HG03196 (cell line): ENCODE measurements around the gene TDRD12.

ENCODE experiments used
- ATAC-seq: cut with Tn5 transposase; IDR thresholded peaks from one replicate; pipeline ENCODE4 v1.9.1; 2021; ENCODE audit not compliant: unreplicated experiment

Gene TDRD12

GRCh38 chr19:32800754-32801153, 81.2 kb downstream of the TDRD12 start:
- no peak for ATAC-seq

DNA sequence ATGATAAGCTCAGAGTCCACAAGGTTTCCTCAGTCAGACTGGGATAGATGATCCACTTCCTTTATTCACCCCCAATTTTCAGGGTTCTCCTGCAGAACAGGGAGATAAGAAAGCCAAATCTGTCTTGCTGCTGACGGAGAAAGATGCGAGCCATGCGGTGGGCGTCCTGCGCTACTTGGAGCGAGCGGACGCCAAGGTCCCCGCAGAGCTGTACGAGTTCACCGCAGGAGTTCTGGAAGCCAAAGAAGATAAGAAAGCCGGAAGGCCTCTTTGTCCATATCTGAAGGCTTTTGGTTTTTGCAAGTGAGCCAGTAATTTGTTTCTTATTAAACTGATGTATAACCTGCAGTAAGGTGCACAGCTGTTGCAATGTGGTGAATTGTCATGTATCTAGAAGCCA, 83.3 kb downstream of the TDRD12 start:
- no peak for ATAC-seq

DNA sequence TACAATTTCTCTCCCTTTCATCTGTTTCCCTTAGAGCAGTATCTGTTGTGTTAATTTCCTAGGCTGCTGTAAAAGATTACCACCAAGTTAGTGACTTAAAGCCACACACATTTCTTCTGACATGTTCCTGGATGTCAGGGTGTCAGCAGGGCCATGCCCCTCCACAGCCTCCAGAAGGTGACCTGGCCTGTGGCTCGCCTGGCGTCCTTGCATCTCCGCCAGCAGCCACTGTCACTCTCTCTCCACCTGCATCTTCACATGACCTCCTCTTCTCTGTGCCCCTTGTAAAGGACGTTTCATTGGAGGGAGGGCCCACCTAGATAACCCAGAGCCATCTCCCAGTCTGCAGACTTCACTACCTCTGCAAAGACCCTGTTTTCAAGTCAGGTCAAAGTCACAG, 88.7 kb downstream of the TDRD12 start:
- ATAC-seq, result no peak

- no peak for ATAC-seq
Measured at GRCh38 chr19:32809254-32809653, 89.7 kb downstream of the TDRD12 start.

DNA sequence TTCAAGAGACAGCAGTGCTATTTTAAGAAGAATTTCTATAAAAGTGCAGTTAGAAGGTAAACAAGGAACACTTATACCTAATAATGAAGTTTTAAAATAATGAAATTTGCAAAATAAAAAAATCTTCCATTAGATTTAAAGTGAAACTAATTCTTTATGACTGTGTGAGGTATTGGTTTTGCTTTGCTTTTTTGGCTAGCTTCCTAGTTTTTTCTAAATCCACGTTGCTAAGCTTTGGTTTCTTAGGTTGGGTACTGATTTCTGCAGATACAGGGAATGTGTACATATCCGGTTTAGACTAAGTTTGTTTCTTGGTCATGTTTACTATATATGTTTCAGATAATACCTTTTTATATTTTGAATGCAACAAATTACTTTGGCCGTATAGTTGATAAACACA, 90.2 kb downstream of the TDRD12 start:
- no peak for ATAC-seq

DNA sequence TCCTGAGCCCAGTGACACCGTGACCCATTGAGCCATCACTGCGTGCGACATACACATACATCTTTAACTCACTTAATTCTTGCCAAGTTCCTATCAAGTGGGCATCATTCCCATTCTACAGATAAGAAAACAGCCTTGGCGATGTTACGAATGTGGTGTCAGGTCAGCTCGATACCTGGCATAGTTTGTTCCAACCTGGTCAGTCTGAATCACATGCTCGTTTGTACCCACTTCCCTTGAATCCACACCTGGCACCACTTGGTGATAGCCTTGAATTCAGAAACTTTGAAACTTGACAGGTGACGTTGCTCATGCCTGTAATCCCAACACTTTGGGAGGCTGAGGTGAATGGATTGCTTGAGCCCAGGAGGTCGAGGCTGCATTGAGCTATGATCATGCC, 90.9 kb downstream of the TDRD12 start:
- ATAC-seq, result no peak

DNA sequence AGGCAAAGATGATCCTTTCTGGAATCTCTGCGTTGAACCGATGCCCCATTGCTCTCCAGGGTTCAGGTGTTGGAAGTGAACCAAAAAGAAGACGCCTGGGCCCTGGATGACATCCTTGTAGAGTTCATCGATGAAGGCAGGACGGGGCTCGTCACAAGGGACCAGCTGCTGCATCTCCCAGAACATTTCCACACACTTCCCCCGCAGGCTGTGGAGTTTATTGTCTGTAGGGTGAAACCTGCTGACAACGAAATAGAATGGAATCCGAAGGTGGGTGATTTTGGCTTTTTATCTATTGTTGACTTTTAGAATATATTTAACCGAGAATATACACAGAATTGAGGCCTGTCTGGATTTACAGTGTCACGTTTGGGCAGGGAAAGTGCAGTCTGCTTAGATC, 91.6 kb downstream of the TDRD12 start:
- ATAC-seq, result no peak

DNA sequence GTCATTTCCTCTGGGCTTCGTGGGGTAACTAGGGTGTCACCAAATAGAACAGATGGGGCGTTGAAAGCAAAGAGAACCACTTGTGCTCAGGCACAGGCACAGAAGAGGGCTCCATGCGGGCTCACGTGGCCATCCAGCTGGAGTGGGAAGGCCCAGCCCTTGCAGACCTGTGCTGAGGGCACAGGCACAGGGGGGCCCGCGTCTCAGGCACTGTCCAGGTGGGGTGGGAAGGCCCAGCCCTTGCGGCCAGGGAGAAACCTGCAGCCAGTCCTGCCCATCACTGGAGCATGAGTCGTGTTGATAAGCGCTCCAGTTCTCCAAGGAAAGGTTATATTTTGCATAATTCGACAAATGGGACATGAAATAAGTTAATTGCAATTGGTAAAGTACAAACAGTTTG, 92.5 kb downstream of the TDRD12 start:
- no peak for ATAC-seq

DNA sequence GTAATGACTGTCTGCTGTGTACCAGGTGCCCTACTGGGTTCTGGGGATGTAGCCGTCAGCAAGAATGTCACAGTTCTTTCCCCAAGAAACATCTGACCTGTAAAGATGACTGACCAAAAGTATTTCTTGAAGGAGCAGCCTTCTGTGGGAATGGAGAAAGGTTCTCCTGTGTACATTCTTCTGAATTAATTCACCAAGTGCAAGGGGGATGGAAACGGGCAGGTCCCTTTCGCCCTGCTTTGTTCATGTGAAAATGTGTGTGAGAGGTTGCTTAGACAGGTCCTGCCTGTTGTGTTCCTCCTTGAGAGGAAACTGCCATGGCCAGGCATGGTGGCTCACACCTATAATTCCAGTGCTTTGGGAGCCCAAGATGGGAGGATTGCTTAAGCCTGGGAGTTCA, 93.0 kb downstream of the TDRD12 start:
- no peak for ATAC-seq

- ATAC-seq, result no peak
Measured at GRCh38 chr19:32813862-32814425, 94.4 kb downstream of the TDRD12 start.

GRCh38 chr19:32814624-32815023, 95.1 kb downstream of the TDRD12 start:
- no peak for ATAC-seq

DNA sequence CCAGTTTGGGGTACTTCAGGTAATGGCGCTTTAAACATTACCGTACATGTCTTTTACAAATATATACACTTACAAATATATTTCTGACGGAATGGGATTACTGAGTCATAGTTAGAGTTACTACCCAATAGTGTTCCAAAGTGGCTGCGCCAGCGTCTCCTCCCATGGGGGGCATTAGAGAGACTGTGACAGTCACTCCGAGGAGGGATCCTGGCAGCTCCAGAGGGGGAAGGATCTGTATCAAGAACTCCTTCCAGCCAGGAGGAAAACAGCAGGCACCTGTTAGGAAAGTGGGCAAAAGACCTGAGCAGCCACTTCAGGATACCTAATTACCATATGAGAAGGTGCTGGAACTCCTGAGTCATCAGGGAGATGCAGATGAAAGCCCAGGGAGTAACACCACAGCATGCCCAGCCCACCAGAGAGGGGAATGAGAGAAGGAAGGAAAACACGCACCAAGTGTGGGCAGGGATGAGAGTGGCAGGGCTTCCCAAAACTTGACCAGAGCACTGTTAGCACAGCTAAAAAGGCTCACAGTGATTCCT, 97.1 kb downstream of the TDRD12 start:
- ATAC-seq, result no peak

DNA sequence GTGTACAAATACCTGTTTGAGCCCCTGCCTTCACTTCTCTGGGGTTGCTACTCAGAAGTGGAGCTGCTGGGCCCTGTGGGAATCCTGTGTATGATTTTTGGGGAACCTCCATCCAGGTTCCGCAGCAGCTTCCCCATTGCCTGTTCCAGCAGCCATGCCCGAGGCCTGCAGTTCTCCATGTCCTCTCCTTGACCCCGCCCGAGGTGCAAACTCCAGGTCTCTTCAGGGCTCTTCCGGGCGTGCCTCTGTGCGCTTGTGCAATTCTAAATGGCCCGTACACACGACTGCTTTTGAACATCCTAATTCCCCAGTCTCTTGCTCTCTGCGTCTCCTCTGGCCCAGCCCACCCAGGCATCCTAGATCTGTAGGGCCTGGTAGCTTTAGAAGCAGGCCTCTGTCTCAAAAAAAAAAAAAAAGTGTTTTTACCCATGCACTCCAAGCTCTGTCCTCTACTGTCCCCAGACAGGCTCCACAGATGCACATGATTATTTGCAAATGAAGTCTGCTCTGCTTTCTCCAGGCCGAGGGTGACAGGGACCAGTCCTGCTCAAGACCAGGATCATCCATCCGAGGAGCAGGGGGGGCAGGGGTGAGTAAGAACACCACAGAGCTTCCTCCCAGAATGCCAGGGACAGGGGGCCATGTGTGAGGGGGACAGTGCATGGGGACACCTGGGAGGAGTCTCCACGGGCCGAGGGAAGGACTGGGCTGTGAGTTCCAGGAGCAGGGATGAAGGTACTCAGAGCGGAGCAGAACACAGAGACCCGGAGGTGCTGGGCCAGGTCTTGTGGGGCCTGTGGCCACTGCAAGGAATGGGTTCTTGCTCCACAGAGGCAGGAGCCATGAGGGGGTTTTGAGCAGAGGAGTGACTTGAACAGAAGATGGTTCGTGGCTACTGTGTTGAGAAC, 98.3 kb downstream of the TDRD12 start:
- no peak for ATAC-seq

GRCh38 chr19:32818536-32818935, 99.0 kb downstream of the TDRD12 start:
- ATAC-seq, result no peak

GRCh38 chr19:32819419-32820400, 100.1 kb downstream of the TDRD12 start:
- ATAC-seq, result no peak

DNA sequence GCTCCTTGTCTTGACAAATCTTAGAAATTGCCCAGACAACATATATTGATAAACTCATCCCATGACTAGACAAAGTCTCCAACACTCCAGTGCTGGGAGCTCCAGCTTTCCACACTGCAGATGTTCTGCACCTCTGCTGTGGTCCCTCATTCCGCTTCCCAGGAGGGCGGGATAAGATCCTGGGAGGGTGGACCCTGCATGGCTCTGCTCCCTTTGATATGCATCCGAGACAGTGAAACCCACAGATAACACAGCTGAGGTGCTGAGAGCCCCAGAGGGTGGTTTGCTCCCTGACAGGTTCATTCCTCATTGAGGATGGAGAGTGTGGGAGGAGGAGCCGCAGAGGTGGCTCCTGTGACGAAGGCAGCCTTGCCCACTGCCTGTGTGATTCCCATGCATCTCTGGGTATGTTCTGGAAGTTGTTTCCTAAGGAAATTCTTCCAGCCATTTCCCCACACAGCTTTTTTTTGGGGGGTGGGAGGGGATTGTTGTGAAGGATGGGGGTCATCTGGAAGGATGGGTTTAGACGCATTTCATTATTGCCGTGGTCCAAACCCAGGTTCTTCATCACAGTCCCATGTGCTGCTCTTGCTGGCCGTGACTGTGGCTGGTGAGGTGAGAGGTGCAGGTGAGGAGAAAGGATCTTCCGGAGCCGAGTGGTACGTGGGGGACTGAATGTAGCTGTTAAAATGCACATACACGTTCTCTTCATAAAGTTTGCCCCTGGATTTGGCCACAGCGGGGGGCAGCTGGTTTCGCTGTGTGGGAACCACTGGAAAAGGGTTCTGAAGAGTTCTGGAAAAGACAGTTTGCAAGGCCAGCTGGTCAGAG, 103.6 kb downstream of the TDRD12 start:
- ATAC-seq, result no peak

GRCh38 chr19:32823747-32824102, 104.2 kb downstream of the TDRD12 start:
- ATAC-seq, result no peak

DNA sequence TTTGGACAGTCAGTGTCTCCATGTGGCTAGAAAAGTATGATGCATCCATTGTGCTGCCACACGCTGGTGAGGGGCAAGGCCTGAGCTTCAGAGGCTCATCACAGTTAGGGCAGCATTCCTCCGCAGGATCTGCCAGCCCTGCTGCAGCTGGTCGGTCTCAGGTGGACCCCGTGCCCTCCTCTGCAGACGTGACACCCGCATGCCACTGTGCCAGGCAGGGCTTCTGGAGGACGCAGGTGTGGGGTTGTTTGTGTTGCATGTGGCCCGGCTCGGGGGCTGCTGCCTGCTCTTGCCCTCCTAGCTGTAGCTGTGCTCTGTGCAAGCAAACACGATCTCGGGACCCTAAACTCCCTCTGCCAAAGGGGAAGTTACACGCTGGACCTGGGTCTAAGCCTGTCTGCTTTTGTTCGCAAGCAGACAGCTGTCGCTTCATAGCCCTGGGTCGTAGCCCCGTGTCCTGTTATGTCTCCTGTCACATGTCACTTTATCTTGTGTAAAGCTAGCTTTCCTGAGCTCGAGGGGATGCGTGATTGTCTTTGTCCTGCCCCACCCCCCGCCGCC, 104.7 kb downstream of the TDRD12 start:
- ATAC-seq, result no peak

- ATAC-seq, result no peak
Measured at GRCh38 chr19:32824916-32825608, 105.5 kb downstream of the TDRD12 start.
